HG03025 (cell line): ENCODE results near the gene OR6M1.
A peak's percentile ranks its signal among the peaks of the same experiment; 100 is the strongest.

Experiments used
- ATAC-seq: cut with Tn5 transposase; IDR thresholded peaks from one replicate; pipeline ENCODE4 v1.9.1; 2021; ENCODE audit warnings: mild to moderate bottlenecking, moderate library complexity; ENCODE audit not compliant: unreplicated experiment, low FRiP score

The OR6M1 gene

DNA sequence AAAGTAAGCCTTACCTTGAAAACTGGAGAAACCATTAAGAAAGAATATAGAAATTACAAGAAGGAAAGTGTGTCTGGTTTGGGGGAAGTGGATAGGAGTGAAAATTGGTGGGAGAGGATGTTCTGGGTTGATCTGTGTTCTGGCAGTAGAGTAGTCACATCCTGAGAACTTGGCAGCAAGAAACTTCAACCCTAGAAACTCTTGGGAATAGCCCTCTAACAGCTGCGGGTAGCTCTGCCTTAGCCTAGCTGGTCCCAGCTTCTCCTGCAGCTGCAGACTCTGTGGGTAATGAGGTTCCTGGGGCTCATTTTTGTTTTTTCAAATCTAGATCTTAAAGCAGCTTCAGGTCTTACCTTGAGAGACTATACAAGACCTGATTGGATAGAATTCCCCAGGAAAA is 27.6 kb downstream of the OR6M1 start:
- ATAC-seq = no peak

DNA sequence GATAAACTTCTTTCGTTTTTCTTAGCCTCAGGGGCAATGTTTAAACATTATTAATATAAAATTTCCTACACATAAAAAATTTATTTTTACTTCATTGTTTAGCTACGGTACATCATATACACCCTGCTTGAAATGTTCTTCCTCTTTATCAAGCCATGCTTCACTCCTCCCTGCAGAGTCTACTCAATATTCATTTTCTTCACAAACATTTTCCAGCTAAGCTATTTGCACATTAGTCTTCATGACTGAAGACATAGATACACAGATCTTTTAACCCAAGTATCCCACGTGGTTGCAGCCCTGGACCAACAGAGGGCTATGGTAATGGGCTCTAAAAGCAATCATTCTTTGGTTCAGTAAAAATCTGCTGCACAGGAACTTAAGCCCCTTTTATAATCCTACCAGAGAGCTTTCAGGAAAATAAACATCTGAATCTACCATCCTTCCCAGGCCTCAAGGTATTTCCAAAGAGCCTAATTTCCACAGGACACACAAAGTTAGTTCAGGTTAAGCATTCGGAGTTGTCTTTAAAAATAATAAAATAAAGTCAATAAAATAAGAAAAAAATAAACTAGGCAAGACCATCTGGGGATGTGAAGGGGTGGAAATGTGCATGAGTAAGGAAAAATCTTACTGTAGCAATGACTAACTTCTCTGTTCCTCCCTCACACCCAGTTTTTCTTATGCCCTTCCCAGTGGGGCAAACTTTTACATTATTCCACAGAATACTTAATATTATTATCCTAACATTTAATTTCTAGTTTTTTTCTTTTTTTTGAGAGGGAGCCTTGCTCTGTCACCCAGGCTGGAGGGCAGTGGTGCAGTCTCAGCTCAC is 30.2 kb downstream of the OR6M1 start:
- ATAC-seq = peak; percentile 18

DNA sequence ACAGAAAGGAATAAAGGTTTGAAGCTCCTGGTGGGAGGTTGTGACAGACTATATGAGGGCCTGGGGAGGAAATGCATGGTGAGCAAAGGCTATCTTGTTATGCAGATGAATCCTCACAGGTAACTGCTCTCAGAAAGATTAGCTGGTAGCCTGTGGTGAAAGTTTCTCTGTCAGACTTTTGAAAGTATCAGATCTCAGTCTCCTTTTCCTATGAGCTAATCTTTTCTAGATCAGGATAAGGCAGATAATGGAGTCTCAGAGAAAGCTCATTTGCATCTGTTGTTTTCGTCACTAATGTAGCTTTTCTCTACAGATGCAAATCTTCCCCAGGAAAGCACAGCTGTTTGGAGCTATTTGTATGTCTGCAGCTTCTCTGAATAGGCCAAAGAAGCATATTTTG is 30.9 kb downstream of the OR6M1 start:
- ATAC-seq = peak; percentile 78

DNA sequence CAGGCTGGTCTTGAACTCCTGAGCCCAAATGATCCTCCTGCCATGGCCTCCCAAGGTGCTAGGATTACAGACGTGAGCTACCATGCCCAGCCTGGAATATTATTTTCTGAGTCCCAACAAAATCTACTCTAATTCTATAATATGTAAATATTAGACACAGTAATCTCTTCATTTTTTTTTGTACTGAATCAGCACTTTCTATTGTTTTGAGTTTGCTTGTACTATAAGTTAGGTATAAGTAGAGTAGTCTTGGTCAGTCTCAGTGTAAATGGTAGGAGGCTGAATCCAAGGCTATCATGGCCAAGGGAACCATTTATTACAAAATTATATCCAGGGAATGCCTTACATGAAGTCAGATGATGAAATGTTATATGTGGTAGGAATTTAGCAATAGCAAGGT is 32.2 kb downstream of the OR6M1 start:
- ATAC-seq = no peak

DNA sequence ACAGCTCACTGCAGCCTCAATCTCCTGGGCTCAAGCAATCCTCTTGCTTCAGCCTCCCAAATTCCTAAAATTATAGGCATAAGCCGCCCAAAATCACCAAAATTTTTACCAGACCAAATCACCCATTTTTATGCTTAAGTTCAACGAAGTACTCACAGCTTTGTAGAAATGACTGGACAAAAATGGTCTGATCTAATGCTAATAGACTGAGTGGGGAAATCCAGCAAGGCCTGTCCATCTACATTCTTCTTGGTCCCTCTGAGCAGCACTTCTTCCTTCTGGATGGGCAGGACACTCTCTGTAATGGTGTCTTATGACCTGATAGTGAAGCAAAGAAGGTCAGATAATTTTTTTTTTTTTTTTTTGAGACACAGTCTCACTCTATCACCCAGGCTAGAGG is 33.1 kb downstream of the OR6M1 start:
- no peak for ATAC-seq

DNA sequence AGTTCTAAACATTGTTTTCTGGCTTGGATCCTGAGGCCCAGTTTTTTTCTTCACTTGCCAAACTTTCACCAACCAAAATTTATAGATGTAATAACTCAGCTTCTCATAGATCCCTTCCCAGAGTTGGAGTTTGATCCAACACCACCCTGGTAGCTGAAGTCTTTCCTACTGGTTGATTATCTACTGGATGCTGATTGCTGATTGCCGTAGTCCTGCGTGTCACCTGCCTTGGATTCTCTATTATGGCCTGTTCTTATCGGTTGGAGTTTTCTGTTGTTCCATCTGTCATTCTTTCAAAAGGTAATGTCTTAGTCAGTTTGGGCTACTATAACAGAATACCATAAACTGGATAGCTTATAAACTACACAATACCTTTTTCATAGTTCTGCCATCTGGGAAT is 34.5 kb downstream of the OR6M1 start:
- no peak for ATAC-seq

DNA sequence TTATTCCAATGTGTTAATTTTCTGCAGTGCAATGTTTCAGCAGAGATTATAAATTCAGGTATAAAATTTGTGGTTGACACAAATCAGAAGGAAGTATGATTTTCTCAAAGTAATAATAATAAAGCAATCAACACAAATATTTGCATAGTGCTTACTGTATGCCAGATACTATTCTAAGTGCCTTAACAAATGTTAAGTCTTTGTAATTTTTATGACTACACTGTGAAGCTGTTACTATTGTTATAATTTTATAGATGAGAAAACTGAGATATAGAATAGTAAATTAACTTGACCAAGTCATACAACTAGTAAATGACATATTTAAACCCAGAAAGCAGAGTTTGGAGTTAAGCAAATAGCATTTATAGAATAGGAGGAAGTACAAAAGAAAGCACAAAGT is 35.4 kb downstream of the OR6M1 start:
- no peak for ATAC-seq

DNA sequence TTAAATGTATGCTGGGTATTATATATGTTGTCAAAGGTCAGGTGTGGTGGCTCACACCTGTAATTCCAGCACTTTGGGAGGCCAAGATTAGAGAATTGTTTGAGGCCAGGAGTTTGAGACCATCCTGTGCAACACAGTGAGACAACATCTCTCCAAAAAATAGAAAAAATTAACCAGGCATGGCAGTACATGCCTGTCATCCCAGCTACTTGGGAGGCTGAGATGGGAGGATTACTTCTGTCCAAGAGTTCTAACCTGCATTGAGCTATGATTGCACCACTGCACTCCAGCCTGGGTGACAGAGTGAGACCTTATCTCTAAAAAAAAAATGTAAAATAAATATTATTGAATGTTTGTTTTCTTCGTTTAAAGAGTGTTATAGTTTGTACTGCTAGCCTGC is 40.5 kb downstream of the OR6M1 start:
- ATAC-seq = no peak

DNA sequence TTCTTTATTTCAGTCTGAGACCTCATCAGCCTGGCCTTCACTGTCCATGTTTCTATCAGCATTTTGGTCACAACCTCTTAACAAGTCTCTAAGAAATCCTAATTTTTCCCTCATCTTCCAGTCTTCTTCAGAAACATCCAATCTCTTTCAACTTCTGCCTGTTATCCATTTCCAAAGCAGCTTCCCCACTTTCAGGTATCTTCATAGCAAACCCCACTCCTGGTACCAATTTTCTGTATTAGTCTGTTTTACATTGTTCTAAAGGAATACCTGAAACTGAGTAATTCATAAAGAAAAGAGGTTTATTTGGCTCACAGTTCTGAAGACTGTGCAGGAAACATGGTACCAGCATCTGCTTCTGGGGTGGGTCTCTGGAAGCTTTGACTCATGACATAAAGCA is 43.7 kb downstream of the OR6M1 start:
- ATAC-seq = no peak

DNA sequence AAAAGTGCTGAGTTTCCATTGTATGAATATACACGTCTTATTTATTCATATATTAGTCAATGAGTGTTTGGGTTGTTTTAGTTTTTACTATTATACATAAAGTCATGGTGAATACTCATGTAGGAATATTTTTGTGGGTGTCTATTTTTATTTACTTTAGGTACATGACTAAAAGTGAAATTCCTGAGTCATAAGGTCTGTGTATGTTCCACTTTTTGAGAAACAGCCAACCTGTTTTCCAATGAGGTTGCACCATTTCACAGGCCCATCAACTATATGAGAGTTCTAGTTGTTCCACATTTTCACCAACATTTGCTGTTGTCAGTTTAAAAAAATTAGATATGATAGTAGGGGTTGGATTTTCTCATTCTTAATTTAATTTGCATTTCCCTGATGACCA is 45.3 kb downstream of the OR6M1 start:
- peak; percentile 74 for ATAC-seq

DNA sequence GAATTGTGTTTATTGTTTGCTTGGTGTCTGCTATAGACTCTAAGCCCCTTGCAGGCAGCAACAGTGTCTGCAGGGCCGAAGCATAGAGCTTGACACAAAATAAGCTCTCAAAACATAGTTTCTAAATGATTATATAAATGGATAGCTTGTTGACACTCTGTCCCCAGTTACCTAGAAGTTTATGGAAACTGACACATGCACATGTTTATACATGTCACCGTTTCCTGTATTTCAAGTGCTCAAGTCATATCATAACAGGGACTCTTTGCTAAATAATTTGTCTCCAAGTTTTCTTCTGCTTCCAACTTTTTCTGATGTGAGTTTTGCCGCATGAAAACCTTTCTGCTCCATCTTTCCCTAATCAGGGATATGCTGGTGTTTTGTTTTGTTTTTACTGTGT is 48.2 kb downstream of the OR6M1 start:
- no peak for ATAC-seq

DNA sequence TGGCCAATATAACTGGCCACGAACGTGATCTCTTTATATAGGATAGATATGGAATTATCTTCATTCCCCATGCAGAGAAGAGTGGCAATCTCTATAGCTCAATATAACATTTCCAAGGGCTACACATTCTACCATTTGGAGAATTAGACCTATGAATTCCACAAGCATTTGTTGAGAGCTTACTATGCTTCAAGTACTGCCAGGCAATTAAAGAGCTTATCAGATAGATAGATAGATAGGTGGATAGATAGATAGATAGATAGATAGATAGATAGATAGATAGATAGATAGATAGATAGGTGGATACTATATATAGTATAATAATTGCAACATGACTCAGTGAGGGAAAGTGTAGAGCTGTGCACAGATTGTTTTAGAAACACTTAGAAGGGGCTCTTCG is 50.3 kb downstream of the OR6M1 start:
- ATAC-seq = no peak
